Measurements from ENCODE around the gene TSPAN19.

GRCh38 chr12:85036234-85036707, at the start of gene TSPAN19, which contains the start of gene LRRIQ1:
- TF ChIP-seq, protein P1, sequence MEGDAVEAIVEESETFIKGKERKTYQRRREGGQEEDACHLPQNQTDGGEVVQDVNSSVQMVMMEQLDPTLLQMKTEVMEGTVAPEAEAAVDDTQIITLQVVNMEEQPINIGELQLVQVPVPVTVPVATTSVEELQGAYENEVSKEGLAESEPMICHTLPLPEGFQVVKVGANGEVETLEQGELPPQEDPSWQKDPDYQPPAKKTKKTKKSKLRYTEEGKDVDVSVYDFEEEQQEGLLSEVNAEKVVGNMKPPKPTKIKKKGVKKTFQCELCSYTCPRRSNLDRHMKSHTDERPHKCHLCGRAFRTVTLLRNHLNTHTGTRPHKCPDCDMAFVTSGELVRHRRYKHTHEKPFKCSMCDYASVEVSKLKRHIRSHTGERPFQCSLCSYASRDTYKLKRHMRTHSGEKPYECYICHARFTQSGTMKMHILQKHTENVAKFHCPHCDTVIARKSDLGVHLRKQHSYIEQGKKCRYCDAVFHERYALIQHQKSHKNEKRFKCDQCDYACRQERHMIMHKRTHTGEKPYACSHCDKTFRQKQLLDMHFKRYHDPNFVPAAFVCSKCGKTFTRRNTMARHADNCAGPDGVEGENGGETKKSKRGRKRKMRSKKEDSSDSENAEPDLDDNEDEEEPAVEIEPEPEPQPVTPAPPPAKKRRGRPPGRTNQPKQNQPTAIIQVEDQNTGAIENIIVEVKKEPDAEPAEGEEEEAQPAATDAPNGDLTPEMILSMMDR (IDR thresholded peaks at IDR 0.05 in 4 of 5, conservative IDR thresholded peaks at IDR 0.05 in 1 of 5): no peak
- TF ChIP-seq POLR2A (IDR thresholded peaks at IDR 0.05): no peak
